Fibroblast of villous mesenchyme (primary cell): Measurements from ENCODE around the gene DTX1. TPM values are rescaled to one million over a fixed set of nuclear protein-coding genes. Genes with fewer than 3 reads are reported as not detected.

Experiments
- DNase-seq: peaks from one replicate; pipeline ENCODE4 v3.0.0-alpha.2; 2010; ENCODE audit warnings: low read depth
- H3K4me3 ChIP-seq: 2 replicates; pipeline ENCODE4 v1.5.1; 2011; ENCODE audit warnings: low read depth, mild to moderate bottlenecking, low read length
- total RNA-seq: library from RNA; depleted of rRNA; stranded (reverse); fragments of >200 nt; gene quantifications from 2 replicates; pipeline ENCODE4 v1.2.3, GENCODE V29; 2012
- TF ChIP-seq, protein P1 (sequence below): IDR thresholded peaks from 2 replicates; pipeline ENCODE4 v1.5.1; 2012; ENCODE audit warnings: low read depth, mild to moderate bottlenecking, low read length; ENCODE audit not compliant: insufficient read depth

Gene DTX1
- total RNA-seq, 1 donor: not detected

DNA sequence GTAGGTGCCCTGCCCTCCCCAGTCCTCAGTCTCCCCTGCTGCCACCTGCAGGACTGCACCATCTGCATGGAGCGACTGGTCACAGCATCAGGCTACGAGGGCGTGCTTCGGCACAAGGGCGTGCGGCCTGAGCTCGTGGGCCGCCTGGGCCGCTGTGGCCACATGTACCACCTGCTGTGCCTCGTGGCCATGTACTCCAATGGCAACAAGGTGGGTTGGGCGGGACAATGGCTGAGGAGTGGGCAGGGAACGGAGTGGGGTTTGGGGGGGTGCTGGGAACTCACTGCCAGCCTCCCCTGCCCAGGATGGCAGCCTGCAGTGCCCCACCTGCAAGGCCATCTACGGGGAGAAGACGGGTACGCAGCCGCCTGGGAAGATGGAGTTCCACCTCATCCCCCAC, 38.2 kb downstream of the DTX1 start:
- H3K4me3 ChIP-seq: no peak overlapping the region
- TF ChIP-seq, protein P1, sequence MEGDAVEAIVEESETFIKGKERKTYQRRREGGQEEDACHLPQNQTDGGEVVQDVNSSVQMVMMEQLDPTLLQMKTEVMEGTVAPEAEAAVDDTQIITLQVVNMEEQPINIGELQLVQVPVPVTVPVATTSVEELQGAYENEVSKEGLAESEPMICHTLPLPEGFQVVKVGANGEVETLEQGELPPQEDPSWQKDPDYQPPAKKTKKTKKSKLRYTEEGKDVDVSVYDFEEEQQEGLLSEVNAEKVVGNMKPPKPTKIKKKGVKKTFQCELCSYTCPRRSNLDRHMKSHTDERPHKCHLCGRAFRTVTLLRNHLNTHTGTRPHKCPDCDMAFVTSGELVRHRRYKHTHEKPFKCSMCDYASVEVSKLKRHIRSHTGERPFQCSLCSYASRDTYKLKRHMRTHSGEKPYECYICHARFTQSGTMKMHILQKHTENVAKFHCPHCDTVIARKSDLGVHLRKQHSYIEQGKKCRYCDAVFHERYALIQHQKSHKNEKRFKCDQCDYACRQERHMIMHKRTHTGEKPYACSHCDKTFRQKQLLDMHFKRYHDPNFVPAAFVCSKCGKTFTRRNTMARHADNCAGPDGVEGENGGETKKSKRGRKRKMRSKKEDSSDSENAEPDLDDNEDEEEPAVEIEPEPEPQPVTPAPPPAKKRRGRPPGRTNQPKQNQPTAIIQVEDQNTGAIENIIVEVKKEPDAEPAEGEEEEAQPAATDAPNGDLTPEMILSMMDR: no peak
- no peak for DNase-seq

DNA sequence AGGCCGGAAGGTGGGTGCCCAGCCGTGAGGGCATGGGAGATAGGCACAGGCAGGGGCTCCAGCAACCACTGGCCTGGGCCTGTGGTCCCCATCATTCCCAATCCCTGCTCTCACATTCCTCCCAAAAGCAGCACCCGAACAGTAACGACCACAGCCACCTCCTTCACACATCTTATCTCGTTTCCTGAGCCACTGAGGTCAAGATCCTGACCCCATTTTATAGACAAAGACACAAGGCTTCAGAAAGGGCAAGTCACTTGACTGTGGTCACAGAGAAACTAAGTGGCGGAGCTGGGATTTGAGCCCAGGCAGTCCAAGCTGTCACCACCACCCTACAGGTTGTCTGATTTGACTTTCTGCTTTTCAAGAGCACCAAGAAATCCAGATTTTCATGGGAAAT, 38.9 kb downstream of the DTX1 start:
- H3K4me3 ChIP-seq: no peak overlapping the region
- DNase-seq: no peak
- TF ChIP-seq, protein P1: no peak

DNA sequence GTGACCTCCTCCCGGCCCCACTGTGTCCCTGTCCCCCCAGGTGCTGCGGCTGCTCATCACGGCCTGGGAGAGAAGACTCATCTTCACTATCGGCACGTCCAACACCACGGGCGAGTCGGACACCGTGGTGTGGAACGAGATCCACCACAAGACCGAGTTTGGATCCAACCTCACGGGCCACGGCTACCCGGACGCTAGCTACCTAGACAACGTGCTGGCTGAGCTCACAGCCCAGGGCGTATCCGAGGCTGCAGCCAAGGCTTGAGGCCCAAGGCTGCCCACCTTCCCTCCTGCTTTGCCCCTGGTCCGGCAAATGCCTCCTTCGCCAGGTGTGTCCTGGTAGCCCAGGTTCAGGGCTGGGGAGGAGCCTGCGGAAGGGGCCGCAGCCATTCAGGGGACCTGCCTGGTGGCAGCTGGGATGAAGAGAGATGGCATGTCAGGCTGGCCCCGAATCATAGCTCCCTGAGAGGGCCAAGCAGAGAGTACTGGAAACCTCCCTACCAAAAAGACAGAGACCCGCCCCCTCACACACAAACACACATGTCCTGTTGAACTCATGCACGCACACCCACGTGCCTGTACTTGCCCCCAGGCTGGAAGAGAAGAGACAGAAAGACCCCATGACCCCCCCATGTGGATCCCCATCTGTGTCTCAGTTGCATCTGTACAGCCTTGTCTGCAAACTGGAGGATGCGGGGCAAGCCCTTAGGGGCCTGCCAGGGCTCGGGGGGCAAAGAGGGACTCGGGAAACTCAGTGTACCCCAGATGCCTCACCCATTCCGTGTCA, 40.3 kb downstream of the DTX1 start:
- TF ChIP-seq, protein P1: no peak
- no peak for DNase-seq
- no peak overlapping the region for H3K4me3 ChIP-seq

DNA sequence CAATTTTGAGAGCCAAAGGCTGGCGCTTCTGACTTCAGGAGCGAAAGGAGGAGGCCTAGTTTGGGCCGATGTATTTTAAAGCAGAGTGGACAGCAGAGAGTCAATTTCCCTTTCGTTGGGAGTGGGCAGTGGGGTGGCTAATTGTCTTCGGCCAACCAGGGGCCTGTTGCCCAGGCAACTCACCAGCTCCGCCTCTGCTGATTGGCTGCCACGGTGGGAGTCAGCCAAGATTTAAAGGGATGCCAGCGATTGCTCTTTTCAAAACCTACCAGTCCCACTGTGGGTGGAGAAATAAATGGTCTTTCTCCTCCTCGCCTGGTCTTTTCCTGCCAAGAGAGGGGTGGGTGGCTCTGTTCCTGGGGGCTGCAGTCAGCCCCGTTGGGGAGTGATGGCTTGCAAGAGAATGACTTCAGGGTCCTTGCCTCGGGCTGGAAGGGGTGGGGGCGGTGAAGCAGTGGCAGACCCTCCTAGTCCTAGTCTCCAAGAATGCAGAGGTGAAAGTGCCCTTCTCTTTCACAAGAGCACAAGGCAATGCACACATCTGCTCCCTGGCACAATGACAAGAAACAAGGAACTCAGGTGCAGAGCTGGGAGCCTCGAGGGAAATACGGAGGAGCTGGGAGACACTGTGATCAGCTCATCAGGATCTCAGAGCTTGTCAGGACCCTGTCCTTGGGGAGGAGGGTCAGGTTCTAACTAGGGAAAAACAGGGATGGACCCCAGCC, 41.3 kb downstream of the DTX1 start:
- TF ChIP-seq, protein P1: no peak
- DNase-seq: peak; percentile 4
- no peak overlapping the region for H3K4me3 ChIP-seq

DNA sequence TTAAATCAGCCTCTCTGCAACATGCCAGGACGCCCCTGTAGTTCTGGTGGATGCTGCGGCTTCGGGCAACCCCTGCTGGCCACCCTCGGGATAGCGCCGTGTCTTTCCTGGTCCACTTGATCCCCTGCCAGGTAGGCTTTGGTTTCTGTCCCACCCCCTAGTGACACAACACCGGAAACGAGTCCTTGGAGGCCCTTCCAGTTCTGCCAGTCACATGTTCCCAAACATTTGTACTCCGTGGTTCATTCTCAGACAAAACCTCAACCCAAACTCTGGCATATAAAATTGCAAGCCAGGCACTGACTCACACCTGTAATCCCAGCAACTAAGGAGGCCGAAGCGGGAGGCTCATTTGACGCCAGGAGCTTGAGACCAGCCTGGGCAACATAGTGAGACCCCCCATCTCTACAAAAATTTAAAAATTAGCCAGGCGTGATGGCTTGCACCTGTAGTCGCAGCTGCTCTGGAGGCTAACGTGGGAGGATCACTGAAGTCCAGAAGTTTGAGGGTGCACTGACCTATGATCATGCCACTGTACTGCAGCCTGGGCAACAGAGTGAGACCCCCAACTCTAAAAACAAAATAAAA, 42.0 kb downstream of the DTX1 start:
- TF ChIP-seq, protein P1: peak; percentile 82
- peak; percentile 70 for DNase-seq
- no peak overlapping the region for H3K4me3 ChIP-seq

DNA sequence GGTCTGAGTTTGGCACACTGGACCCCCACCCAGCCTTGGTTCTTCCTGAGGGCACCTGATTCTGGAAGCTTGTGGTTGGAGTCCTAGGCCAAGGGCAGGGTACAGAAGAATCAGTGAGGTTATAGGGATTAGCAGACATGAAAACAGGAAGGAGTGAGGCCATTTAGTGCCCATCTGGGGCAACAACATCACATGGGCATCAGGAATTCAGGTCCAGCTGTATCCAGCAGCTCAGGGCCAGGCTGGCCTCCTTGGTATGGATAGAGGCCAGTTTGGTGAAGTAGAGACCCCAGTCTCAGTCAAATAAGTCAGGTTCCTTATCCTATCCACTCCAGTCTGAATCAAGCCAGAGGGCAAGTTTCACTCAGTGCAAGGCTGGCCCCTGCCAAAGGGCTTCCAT, 42.8 kb downstream of the DTX1 start:
- TF ChIP-seq, protein P1: no peak
- no peak overlapping the region for H3K4me3 ChIP-seq
- DNase-seq: no peak
